ENCODE results near the gene RASGRF2. TPM values are rescaled to one million over a fixed set of nuclear protein-coding genes. Genes with fewer than 3 reads are reported as not detected.
"Not testable (repeated sequence)": the region's sequence is repeated elsewhere in the genome, so short reads cannot be mapped to it uniquely, and the experiment has no call there.

RASGRF2 gene
- polyA plus RNA-seq, 1 donor: 2.3 TPM

GRCh38 chr5:80978772-80979317 is 18.7 kb downstream of the RASGRF2 start:
- DNase-seq: no peak

DNA sequence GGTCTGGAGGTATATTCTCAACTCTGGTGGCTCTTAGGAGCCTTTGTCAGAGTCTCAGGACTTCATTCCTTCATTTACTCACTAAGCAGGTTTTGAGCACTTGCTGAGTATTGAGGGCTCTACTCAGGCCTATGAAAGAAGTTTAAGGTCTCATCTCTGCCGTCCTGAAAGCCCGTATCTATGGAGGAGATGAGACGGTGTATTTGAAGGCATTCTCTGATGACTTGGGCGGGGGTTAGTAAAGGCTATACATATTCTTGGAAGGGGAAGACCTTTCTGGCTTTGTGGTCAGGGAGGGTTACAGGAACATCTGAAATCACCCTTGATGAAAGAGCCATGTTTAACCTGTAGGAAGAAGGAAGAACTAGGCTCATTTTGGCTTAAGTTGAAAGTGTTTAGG is 21.9 kb downstream of the RASGRF2 start:
- no peak for DNase-seq

DNA sequence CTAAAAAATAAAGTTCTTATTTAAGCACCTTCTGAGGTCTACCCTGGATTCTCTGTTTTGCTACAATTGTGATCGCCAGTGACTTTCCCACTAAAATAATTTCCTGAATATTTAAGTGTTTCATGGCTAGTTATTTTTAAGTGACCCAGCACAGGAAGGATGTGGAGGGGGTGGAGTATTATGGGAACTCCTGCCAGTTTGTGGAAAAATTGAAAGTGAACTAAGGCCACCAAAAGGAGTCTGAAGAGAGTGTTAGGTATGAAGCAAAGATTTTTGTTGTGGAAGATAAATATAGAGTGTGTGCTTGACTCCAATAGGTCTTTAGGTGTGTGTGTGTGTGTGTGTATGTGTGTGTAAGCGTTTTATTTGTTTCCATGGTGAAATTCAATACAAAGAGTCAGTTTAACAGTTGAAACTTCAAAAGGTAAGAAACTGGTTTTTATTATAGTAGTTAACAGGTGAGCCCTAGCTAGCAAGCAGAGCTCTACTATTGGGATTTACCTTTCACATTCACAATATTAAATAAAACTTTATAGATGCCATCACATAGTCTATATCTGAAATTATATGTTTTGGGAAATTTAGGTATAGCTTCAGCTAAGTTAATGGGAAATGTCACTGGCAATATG is 25.6 kb downstream of the RASGRF2 start:
- DNase-seq: no peak

GRCh38 chr5:80986382-80986781 is 26.2 kb downstream of the RASGRF2 start:
- DNase-seq: no peak

DNA sequence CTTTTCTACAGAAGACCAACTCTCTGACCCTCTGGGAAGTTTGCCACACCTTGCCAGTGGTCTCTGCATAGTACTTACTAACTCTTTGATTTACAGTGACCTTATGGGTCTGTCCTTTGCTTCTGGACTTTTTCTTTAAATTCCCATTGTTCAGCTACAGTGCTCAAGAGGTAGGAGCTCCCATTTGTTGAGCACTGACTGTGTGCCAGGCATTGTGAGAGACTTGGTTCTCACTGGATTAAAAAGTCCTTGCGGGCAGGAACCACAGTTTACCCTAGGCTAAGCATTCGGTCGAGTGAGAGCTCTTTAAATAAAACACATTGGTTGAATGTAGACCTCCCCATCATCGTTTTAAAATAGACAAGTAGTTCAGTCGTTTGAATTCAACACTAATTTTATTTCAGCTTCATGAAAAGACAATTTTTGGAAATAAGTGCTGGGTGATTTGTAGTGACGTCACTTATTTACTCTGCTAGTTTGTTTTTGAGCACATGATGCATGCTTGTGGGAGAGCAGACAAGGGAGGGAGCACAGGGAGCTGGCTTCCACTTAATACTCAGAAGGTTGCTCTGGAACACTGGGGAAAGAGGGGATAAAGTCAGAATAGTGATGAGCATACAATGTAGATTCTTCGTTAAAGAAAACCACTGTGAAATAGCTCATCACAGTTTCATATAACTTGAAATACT is 27.1 kb downstream of the RASGRF2 start:
- DNase-seq: no peak

DNA sequence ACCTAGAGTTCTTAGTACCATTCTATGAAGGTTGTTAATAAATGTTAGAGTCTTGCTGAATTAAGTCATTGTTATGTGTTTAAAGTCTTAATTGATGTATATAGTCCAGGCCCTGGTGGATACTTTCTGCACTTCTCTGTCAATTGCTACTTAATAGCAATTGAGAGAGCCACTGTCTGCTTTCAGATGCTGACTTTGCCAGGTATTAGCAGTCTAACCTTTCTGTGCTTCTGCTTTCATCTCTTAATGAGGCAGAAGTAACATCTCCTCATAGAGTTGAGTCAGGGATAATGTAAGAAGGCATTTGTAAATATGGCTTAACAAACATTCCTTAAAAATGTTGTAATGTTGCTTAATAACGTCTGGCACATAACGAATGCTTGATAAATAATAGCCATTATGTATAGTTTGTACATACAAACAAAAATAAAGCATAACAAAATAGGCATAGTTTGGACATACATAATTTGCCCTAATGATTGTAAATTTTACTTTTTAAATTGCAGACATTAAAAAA is 28.3 kb downstream of the RASGRF2 start:
- DNase-seq: no peak

DNA sequence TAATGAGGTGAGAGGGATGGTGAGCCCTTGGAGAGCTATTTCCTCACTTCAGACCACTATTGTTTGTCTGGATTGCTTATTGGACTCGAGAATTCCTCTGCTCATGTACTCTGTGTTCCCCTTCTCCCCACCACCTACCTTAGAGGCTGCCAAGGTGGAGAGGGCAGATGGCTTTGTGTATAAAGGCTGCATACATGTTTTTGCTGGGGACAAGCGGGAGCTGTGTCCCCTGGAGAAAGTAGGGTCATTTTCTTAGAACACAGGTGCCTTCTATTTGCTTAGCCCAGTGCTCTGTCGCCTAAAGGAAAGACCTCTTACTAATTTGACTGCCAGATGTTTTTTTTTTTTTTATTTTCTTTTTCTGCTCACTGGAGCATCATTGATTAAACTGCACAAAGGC is 29.7 kb downstream of the RASGRF2 start:
- no peak for DNase-seq

DNA sequence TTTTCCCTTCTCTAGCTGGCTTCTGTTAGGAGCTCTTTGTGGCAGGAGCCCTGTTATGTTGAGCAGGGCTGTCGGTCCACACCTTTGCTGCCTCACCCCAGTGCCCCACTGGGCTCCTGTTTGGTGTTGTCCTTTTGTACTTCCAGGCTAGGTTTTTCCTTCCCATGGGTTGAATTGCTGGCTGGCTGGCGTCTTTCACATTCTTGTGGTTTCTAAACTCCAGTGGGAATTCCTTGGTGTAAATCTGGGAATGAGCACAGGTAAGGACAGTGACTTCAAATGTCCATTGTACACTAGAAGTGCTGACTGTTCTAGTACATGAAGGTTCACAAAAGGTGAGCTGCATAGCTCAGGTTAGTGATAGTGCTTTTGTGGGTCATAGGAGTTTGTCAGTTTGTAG is 30.4 kb downstream of the RASGRF2 start:
- no peak for DNase-seq

DNA sequence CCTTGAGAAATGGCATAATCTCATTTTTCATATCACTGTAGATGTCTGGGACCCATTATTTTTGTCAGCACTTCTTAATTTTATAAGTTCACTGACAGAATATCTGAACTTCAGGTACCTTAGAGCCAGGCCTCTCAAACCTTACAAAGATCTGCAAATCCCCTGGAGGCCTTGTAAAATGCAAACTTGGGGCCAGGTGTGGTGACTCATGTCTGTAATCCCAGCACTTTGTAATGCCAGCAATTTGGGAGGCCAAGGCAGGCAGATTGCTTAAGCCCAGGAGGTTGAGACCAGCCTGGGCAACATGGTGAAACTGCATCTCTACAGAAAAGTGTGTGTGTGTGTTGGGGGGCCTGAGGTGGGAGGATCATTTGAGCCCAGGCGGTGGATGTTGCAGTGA is 30.8 kb downstream of the RASGRF2 start:
- DNase-seq: no peak

DNA sequence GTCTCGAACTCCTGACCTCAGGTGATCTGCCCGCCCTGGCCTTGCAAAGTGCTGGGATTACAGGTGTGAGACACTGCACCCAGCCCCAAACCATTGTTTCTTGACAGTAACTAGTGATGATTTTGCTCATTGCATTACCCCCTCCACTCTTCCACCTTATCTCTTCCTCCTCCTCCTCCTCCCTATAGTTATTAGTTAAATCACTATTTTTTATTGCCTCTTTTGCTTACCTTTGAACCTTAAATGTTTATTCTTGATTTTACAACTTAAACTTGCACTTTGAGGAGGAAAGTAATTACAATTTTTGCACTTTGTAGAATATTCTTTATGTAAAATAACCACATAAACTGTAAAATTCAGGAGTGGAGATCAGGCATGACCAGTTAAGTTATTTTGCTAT is 35.7 kb downstream of the RASGRF2 start:
- DNase-seq: no peak

- no peak for DNase-seq
Observed at GRCh38 chr5:80998590-80998979, 38.4 kb downstream of the RASGRF2 start.

- DNase-seq: no peak
Observed at GRCh38 chr5:81003811-81004386, 43.7 kb downstream of the RASGRF2 start.

DNA sequence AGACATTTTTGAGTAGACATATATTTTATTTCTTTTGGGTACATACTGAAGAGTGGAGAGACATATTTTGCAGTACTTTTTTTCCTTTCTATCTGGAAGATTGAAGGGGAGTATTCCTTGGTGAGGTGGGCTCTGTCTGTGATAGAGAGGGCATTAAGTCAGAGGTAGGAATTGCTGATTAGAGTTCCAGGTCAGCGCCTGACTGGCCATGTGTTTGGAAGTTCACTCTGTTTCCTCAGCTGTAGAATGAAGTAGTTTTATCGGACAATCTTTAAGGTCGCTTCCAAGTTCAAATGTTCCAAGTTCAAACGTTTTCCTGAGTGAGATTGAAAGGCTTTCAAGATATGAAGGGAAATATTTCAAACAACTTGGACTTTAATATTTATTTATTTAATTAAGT is 45.5 kb downstream of the RASGRF2 start:
- DNase-seq: no peak

GRCh38 chr5:81006231-81006630 is 46.1 kb downstream of the RASGRF2 start:
- DNase-seq: no peak

DNA sequence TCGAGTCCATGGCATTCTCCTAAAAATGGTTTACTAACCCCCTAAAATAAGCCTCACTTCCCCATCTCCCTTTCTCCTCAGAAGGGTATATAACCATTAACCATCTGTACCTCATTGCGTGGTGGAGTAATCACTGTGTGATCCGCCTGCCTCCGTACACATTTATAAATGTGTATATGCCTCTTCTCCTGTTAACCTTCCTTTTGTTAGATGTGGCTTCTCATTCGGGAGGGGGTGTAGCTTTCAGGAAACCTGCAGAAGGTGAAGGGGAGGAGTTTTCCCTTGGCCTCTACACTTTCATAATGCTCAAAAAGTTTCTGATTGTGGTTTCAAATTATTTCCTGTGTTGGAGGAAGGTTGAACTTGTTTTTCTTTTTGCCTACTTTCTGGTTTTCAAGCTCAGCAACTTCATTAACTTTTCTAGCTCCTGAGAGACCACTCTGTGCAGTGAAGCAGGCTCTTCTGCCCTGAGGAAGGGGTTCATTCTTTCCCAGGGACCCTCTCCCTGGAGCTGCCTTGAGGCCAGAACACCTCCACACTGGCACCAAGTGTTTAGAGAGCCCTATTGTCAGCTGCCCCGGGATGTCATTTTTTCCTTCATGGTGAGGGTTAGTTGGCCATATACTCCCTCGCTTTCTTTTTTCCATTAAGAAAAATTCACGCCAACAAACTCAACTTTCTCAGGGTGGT is 46.9 kb downstream of the RASGRF2 start:
- no peak for DNase-seq

DNA sequence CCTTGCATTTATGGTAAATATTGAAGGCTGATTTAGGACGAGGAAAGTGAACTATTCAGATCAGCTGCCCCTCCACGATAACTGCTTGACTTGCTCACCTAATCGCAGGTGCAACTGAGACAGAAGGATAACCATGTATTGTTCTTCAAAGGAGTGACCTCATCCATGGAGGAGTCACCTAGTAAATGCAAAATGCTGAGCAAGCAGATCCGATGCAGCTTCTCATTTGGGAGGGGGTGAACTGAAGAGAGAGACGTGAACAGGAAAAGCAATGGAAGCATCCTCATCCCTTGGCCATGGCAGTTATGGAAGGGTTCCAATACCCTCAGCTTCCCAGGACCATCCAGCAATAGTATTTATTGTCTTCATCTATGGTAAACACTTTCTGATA is 47.5 kb downstream of the RASGRF2 start:
- DNase-seq: no peak

DNA sequence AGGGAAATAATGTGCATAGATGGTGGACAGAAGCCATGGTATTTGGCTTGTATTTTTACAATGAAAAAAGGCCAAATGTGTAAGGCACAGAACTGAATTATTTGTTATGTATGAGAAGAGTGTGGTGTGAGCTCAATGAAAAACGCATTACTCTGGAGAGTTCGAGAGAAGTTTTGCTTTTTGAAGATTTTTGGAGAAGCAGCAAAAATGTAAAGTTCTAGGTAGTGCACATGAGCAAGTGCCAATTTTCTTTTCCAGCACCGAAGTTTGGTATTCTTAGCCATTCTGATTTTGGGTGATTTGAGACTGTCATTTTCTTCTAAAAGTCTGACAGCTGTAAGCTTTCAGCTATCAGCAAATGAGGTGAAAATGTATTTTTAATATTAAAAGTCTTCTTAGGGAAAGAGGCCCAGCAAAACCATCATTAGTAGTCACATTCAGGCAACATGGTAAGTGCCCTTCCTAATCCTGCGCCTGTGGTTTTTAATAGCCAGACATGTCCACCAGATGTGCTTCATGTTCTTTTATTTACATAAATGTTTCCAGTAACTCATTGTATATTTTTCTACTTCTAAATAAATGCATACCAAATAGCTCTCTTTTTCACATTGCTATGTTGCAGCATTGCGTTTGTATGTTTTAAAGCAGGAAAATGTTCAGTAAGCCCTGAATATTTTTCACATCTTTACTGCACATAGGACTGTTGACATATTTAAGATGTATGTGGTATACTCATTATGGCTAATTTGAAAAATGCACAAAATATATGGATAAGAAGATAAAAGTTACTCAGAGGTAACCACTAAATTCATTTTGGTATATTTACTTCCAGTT is 50.4 kb downstream of the RASGRF2 start:
- DNase-seq: no peak

DNA sequence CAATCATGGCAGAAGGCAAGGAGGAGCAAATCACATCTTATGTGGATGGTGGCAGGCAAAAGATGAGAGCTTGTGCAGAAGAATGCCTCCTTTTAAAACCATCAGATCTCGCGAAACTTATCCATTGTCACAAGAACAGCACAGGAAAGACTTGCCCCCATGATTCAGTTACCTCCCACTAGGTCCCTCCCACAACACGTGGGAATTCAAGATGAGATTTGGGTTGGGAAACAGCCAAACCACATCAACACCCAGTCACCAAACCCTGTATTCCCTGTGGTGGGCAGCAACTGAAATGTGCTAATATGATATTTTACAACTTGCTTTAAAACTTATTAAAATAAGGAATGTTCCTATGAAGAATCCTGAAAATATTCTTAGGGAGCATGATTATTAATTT is 54.2 kb downstream of the RASGRF2 start:
- no peak for DNase-seq

DNA sequence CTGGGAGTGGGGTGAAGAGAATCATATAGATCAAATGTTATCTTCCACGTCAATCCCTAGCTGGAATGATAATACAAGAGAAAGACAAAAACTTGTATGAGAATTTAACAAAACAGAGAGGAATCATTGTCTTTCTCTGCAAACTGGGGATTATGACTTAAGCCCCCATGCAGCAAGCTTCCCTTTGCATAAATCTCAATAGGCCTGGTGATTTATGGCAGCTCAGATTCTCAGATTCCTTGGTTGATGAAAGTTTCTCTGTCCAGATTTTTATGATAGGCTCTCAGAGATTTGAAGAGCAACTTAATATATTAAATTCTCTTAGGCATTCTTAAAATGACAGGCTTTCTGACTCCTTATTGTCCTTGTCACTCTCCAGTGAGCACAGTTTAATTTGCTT is 56.0 kb downstream of the RASGRF2 start:
- no peak for DNase-seq

DNA sequence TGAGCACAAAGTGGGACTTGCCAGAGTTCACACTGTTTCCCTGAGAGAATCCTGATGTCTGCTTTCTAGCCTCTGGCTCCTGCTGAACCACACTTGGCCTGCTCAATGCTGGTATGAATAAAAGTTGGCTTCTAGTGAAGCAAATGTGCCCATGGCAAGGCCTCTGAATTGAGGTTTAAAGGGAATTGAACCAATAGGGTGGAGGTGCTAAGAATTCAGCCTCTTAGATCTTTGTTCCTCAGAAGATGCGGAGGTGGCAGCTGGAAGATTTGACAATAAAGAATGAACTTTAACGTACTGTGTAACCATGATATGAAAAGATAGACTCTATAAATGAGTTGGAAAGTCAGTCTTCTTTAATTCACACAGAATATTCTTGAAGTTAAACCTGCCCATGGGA is 57.2 kb downstream of the RASGRF2 start:
- no peak for DNase-seq

- DNase-seq: not testable (repeated sequence)
Observed at GRCh38 chr5:81018608-81019007, 58.4 kb downstream of the RASGRF2 start.

DNA sequence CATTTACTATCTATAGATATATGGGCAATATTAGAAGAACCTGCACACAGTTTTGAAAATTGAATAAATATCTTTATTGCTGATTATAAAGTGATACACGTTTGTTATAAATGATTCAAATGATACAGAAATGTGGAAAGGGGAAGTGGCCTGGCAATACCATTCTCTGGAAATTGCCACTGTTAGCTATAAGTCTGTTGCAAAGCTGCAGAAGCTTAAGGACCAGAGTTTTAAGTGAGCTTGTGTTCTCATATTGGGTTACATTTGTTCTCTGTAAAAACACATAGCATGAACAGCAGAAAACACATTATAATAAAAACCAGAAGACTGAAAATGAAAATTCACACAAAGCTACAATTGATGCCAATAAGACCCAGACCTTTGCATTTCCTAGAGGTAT is 59.6 kb downstream of the RASGRF2 start:
- DNase-seq: no peak

All from left kidney (tissue), 2 donors.